ENCODE measurements around the gene ZNF140.

- TF ChIP-seq CTCF (IDR thresholded peaks at IDR 0.05) (no peak), POLR2A (IDR thresholded peaks at IDR 0.05) (no peak)
Observed at GRCh38 chr12:133046698-133047097, 34.0 kb upstream of the ZNF140 start.

Measured in thyroid gland (tissue), 4 donors.